Measurements from ENCODE around the gene ZNF12.

DNA sequence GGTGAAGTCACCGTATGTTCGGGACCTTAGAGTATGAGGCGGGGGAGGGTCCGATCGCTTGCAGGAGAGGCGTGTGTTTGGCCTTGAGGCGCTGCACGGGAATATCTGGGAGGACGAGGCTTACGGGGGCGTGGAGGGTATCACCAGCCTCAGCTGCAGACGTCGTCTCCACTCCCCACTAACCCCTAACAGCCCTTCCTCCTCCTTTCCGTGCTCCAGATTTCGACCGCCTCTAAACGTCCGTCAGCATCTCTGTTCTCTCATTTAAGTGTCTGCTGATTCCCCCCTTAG lies 23.5 kb upstream of the ZNF12 start:
- TF ChIP-seq POLR2AphosphoS5 (IDR thresholded peaks at IDR 0.05; ENCODE audit: low read depth, low read length) (no peak), POLR2A (IDR thresholded peaks at IDR 0.05; ENCODE audit: low read depth, low read length) (no peak), TAF1 (IDR thresholded peaks at IDR 0.05; ENCODE audit: borderline replicate concordance, low read depth, low read length) (no peak)

Measured in GM12892 (cell line).